ENCODE results near the gene EMC9. TPM values are rescaled to one million over a fixed set of nuclear protein-coding genes. Genes with fewer than 3 reads are reported as not detected.

The EMC9 gene
- total RNA-seq, 1 experiment from 2014 or later: 27.4 TPM

GRCh38 chr14:24100197-24100981, 41.0 kb downstream of the EMC9 start:
- Histone ChIP-seq H4K20me1 (ENCODE audit: insufficient read depth) (no peaks in the 10 kb centered on the region), H2AFZ (no peak overlapping the region), H3K9me2 (ENCODE audit: insufficient read depth) (no peaks in the 10 kb centered on the region), H3K27ac (no peak overlapping the region), H3F3A (ENCODE audit: insufficient read depth, low read depth) (no peaks in the 10 kb centered on the region), H3K36me3 (ENCODE audit: low read depth) (no peaks in the 10 kb centered on the region), H3K79me2 (ENCODE audit: low read depth) (peaks cover 5% of the 10 kb centered on the region), H3K9me3 (ENCODE audit: insufficient read depth, low read depth) (no peaks in the 10 kb centered on the region), H3K27me3 (ENCODE audit: insufficient read depth, low read depth) (no peaks in the 10 kb centered on the region), H3K4me2 (no peak overlapping the region), H3K4me3 (no peak overlapping the region), H3K4me1 (replicated peaks; ENCODE audit: insufficient read depth) (peaks cover 4% of the 10 kb centered on the region; the same call in 1 of the 2 replicates)
- no peak for TF ChIP-seq CTCF (conservative IDR thresholded peaks at IDR 0.05)
- no peak for TF ChIP-seq EZH2 (IDR thresholded peaks at IDR 0.05; ENCODE audit: low read depth)
- intact Hi-C loops (cut with micrococcal nuclease; ENCODE audit: unreplicated experiment): no loop called here
- no TSS peak for BruUV-seq (replicated peaks)
- DNase-seq: no peak
- POLR2A ChIA-PET (ENCODE audit: unreplicated experiment): no interaction called here
- CTCF ChIA-PET: no interaction called here

- Histone ChIP-seq H3K9me3 (ENCODE audit: insufficient read depth, low read depth) (no peaks in the 10 kb centered on the region), H3K9me2 (ENCODE audit: insufficient read depth) (no peaks in the 10 kb centered on the region), H3K4me3 (no peak overlapping the region), H3K79me2 (ENCODE audit: low read depth) (peaks cover 12% of the 10 kb centered on the region), H3K36me3 (ENCODE audit: low read depth) (no peaks in the 10 kb centered on the region), H2AFZ (no peak overlapping the region), H4K20me1 (ENCODE audit: insufficient read depth) (no peaks in the 10 kb centered on the region), H3K4me2 (no peak overlapping the region), H3F3A (ENCODE audit: insufficient read depth, low read depth) (no peaks in the 10 kb centered on the region), H3K4me1 (replicated peaks; ENCODE audit: insufficient read depth) (peaks cover 4% of the 10 kb centered on the region; the same call in 1 of the 2 replicates), H3K27ac (no peak overlapping the region), H3K27me3 (ENCODE audit: insufficient read depth, low read depth) (no peaks in the 10 kb centered on the region)
- ChIA-PET CTCF (no interaction called here), POLR2A (ENCODE audit: unreplicated experiment) (interaction anchor here (0.6 kb wide), 1 partner anchor 466 kb away, joined by 3 read pairs; no protein-coding TSS in a partner anchor)
- intact Hi-C loops (cut with micrococcal nuclease; ENCODE audit: unreplicated experiment): no loop called here
- DNase-seq: no peak
- BruUV-seq (replicated peaks): no TSS peak
- TF ChIP-seq EZH2 (IDR thresholded peaks at IDR 0.05; ENCODE audit: low read depth): no peak
- TF ChIP-seq CTCF (conservative IDR thresholded peaks at IDR 0.05): no peak
Measured at GRCh38 chr14:24098927-24099813, 42.2 kb downstream of the EMC9 start.

- intact Hi-C loops (cut with micrococcal nuclease; ENCODE audit: unreplicated experiment): no loop called here
- no peak overlapping the region for H2AFZ ChIP-seq
- TF ChIP-seq CTCF (conservative IDR thresholded peaks at IDR 0.05): no peak
- no peak for TF ChIP-seq EZH2 (IDR thresholded peaks at IDR 0.05; ENCODE audit: low read depth)
- no peaks in the 10 kb centered on the region for H3K36me3 ChIP-seq (ENCODE audit: low read depth)
- peaks cover 12% of the 10 kb centered on the region for H3K79me2 ChIP-seq (ENCODE audit: low read depth)
- no peak overlapping the region for H3K4me3 ChIP-seq
- H4K20me1 ChIP-seq (ENCODE audit: insufficient read depth): no peaks in the 10 kb centered on the region
- no peaks in the 10 kb centered on the region for H3K9me3 ChIP-seq (ENCODE audit: insufficient read depth, low read depth)
- no peaks in the 10 kb centered on the region for H3K27me3 ChIP-seq (ENCODE audit: insufficient read depth, low read depth)
- H3K4me1 ChIP-seq (replicated peaks; ENCODE audit: insufficient read depth): peaks cover 8% of the 10 kb centered on the region
- no peaks in the 10 kb centered on the region for H3K9me2 ChIP-seq (ENCODE audit: insufficient read depth)
- ChIA-PET CTCF (no interaction called here), POLR2A (ENCODE audit: unreplicated experiment) (interaction anchor here (0.6 kb wide), 1 partner anchor 465 kb away, joined by 3 read pairs; no protein-coding TSS in a partner anchor)
- H3K4me2 ChIP-seq: no peak overlapping the region
- peaks cover 2% of the 10 kb centered on the region; the same call in 1 of the 2 replicates for H3F3A ChIP-seq (ENCODE audit: insufficient read depth, low read depth)
- no peak overlapping the region for H3K27ac ChIP-seq
- DNase-seq: no peak
- no TSS peak for BruUV-seq (replicated peaks)
Measured at GRCh38 chr14:24098229-24098926, 43.0 kb downstream of the EMC9 start.

Data from PC-9 (cell line).